Mammary epithelial cell (primary cell): ENCODE results near the gene PARD3B.

Experiments used
- CTCF ChIP-seq, 2 donors: IDR thresholded peaks in 1 of 2; conservative IDR thresholded peaks in 1 of 2; 2 replicates each; pipeline ENCODE4 v1.5.1; 2011 to 2012; ENCODE audit warnings: inconsistent platforms in 2 of 2, low read length in 2 of 2, mild to moderate bottlenecking in 2 of 2, control low read depth in 1 of 2, low read depth in 1 of 2; ENCODE audit not compliant: insufficient read depth in 1 of 2; ENCODE audit errors: extremely low read depth in 1 of 2
- EZH2 ChIP-seq: IDR thresholded peaks from 2 replicates; pipeline ENCODE4 v1.6.1; 2012; ENCODE audit warnings: low read length, inconsistent platforms, borderline replicate concordance

- TF ChIP-seq CTCF (conservative IDR thresholded peaks at IDR 0.05 in 1 of 2, IDR thresholded peaks at IDR 0.05 in 1 of 2; ENCODE audit: extremely low read depth in 1 of 2, insufficient read depth in 1 of 2, low read depth in 1 of 2, low read length in 2 of 2) (no peak), EZH2 (no peak)
Observed at GRCh38 chr2:205656461-205656860, 1111.2 kb downstream of the PARD3B start.
